ENCODE measurements around the gene PRDM1. TPM values are rescaled to one million over a fixed set of nuclear protein-coding genes. Genes with fewer than 3 reads are reported as not detected.

Gene PRDM1
- total RNA-seq, 4 donors from 2014 or later, result 18.3 to 75.8 (median 35.4) TPM

DNA sequence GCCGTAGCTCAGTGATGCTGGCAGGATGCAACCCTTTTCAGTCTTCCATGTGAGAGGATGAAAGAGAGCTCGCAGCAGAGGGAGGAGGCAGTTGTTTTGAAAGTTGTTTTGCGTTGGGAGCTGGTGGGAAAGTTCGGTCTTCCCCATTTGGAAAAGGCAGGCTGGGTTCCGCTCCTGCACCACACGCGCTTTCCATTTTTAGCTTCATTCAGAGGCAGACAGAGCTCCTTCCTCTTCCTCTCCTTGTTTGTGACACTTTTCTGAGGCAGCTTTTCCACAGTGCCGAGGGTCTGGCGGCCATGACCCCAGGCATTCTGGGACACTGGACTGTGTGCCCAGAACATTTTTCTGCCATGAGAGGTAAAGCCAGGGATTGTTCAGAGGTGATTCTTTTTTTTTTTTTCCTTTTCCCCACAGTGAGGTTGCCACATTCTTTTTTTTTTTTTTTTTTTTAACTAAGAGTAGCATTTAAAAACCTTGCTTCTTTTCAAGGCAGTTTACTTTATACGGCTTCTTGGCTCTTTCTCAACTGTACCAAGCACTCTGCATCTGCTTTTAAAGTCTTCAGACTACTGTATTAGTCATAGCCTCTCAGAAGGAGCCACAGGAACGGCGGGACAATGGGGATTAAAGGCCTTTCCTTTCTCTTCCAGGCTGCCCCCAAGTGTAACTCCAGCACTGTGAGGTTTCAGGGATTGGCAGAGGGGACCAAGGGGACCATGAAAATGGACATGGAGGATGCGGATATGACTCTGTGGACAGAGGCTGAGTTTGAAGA is 1.6 kb downstream of the PRDM1 start:
- 14 to 43% methylated on average over 13 of the region's 13 CpGs for WGBS, 2 donors
- intact Hi-C loops (cut with DNase I), result no loop called here
- TF ChIP-seq, protein P1, sequence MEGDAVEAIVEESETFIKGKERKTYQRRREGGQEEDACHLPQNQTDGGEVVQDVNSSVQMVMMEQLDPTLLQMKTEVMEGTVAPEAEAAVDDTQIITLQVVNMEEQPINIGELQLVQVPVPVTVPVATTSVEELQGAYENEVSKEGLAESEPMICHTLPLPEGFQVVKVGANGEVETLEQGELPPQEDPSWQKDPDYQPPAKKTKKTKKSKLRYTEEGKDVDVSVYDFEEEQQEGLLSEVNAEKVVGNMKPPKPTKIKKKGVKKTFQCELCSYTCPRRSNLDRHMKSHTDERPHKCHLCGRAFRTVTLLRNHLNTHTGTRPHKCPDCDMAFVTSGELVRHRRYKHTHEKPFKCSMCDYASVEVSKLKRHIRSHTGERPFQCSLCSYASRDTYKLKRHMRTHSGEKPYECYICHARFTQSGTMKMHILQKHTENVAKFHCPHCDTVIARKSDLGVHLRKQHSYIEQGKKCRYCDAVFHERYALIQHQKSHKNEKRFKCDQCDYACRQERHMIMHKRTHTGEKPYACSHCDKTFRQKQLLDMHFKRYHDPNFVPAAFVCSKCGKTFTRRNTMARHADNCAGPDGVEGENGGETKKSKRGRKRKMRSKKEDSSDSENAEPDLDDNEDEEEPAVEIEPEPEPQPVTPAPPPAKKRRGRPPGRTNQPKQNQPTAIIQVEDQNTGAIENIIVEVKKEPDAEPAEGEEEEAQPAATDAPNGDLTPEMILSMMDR (IDR thresholded peaks at IDR 0.05), result no peak
- peak in 1 of 4 donors; percentile 40 for TF ChIP-seq POLR2A (IDR thresholded peaks at IDR 0.05)
- H3K4me1 ChIP-seq, result peaks cover 0 to 80% (median 15%) of the 10 kb centered on the region in 3 donors
- no peaks in the 10 kb centered on the region for H3K9me3 ChIP-seq
- peaks cover 0 to 11% (median 0%) of the 10 kb centered on the region in 4 donors for H3K27me3 ChIP-seq
- DNase-seq, result no peak
- H3K4me3 ChIP-seq, result peak overlapping the region; percentile 45 to 76 (median 50)
- H3K36me3 ChIP-seq, result peaks cover 0 to 9% (median 0%) of the 10 kb centered on the region in 3 donors
- peak overlapping the region; percentile 80 to 84 (median 82) for H3K27ac ChIP-seq

DNA sequence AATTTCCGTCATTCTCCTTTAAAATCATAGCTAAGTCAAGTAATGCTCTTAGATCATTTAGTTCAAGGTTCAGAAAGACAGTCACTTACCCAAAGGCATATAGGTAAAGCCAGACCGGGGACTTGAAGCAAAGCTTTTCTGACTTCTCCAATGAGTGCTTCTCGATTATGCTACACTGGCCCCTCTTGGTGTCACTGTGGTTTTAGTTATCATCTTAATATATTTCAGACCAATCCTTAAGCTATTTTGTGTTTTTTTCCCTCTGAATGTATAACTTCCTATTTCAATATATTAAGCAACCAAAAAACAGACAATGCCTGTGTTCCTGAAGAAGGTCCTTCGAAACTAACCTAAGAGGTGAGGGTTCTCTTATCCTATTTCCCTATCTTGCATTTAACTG is 3.9 kb downstream of the PRDM1 start:
- TF ChIP-seq, protein P1 (IDR thresholded peaks at IDR 0.05), result no peak
- TF ChIP-seq POLR2A (IDR thresholded peaks at IDR 0.05), result peak in 1 of 4 donors; percentile 9
- peaks cover 0 to 9% (median 0%) of the 10 kb centered on the region in 3 donors for H3K36me3 ChIP-seq
- peak overlapping the region; percentile 47 to 84 (median 82) for H3K27ac ChIP-seq
- peaks cover 0 to 71% (median 6%) of the 10 kb centered on the region in 3 donors for H3K4me1 ChIP-seq
- WGBS, 2 donors, result 56 to 81% methylated on average over 4 of the region's 4 CpGs
- DNase-seq, result no peak
- H3K4me3 ChIP-seq, result peak overlapping the region; percentile 45 to 76 (median 50)
- intact Hi-C loops (cut with DNase I), result no loop called here
- no peaks in the 10 kb centered on the region for H3K9me3 ChIP-seq
- H3K27me3 ChIP-seq, result peaks cover 0 to 11% (median 0%) of the 10 kb centered on the region in 4 donors

DNA sequence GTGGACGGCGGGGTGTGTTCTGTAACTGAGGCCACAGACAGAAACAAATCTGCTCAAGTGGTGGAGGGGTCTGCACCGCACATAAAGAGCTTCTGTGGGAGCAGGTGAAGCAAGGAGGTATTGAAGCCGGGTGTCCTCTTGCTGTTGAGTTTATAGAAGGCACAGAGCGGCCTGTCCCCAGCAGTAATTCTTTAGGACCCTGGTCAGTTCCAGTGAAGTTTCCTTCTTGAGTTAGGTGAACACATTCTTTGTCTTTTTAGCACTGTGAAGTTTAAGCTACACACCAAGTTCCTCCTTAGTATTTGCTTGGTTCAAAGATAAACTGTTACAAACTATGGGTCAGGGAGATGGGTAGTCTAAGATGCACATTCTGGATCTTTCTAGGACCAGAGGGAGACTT is 6.1 kb downstream of the PRDM1 start:
- no peak for DNase-seq
- intact Hi-C loops (cut with DNase I), result no loop called here

DNA sequence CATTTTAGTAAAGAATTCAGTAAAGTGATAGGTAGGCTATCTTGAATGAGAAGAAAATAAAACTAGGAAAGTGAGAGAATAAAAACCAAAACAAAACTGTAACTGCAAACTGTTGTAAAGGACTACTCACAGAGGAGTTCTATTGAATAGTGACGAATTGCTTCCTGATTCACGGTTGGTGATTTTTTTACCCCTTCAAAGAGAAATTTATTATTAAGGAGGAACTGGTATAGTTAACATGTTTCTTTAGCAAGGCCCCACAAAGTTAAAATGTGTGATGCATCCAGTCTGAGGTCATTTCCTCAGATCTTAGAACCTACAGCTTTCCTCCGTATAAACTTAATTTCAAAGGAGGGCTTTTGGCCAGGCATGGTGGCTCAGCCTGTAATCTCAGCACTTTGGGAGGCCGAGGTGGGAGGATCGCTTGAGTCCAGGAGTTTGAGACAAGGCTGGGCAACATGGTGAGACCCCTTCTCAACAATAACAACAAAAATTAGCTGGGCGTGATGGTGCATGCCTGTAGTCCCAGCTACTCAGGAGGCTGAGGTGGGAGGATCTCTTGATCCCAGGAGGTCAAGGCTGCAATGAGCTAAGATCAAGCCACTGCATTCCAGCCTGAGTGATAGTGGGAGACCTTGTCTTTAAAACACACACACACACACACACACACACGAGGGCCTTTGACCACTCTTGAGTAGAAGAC is 8.3 kb downstream of the PRDM1 start:
- 69% methylated on average over 7 of the region's 7 CpGs for WGBS, 2 donors
- intact Hi-C loops (cut with DNase I), result no loop called here
- peak overlapping the region in 2 of 4 donors; percentile 1 to 19 for H3K27ac ChIP-seq
- DNase-seq, result no peak
- peaks cover 0 to 18% (median 0%) of the 10 kb centered on the region in 3 donors for H3K36me3 ChIP-seq
- H3K4me3 ChIP-seq, result peak overlapping the region in 1 of 4 donors; percentile 10
- peaks cover under 1 to 68% (median 7%) of the 10 kb centered on the region in 3 donors for H3K4me1 ChIP-seq
- no peak for TF ChIP-seq POLR2A (IDR thresholded peaks at IDR 0.05)
- TF ChIP-seq, protein P1 (IDR thresholded peaks at IDR 0.05), result no peak
- no peaks in the 10 kb centered on the region for H3K27me3 ChIP-seq
- no peaks in the 10 kb centered on the region for H3K9me3 ChIP-seq

More for the DNA sequence above, 6.1 kb downstream of the PRDM1 start:
- Histone ChIP-seq H3K4me1 (peaks cover 0 to 66% (median 4%) of the 10 kb centered on the region in 3 donors), H3K36me3 (peaks cover 0 to 18% (median 0%) of the 10 kb centered on the region in 3 donors), H3K27ac (no peak overlapping the region), H3K27me3 (peaks cover 0 to 10% (median 0%) of the 10 kb centered on the region in 4 donors), H3K4me3 (peak overlapping the region in 3 of 4 donors; percentile 23 to 53 (median 39)), H3K9me3 (no peaks in the 10 kb centered on the region)
- TF ChIP-seq, protein P1 (IDR thresholded peaks at IDR 0.05), result no peak
- peak in 1 of 4 donors; percentile 8 for TF ChIP-seq POLR2A (IDR thresholded peaks at IDR 0.05)
- 83 to 94% methylated on average over 5 of the region's 5 CpGs for WGBS, 2 donors

All from esophagus squamous epithelium (tissue), 5 donors.